Prostate gland (tissue), 2 donors: ENCODE measurements around the gene CAMTA2. TPM values are rescaled to one million over a fixed set of nuclear protein-coding genes. Genes with fewer than 3 reads are reported as not detected.
"Not testable (repeated sequence)": the region's sequence is repeated elsewhere in the genome, so short reads cannot be mapped to it uniquely, and the experiment has no call there.

Experiments used
- DNase-seq: peaks from one replicate; pipeline ENCODE4 v3.0.0-alpha.2; 2019; ENCODE audit warnings: low spot score
- H3K27ac ChIP-seq, 2 donors: fragments of 200-600 bp; sonication (generic); 2 replicates each; pipeline ENCODE4 v1.5.1; 2017 to 2019
- H3K27me3 ChIP-seq: fragments of 200-600 bp; sonication (generic); replicated peaks from 2 replicates; pipeline ENCODE4 v1.5.1; 2019; ENCODE audit not compliant: insufficient read depth
- H3K36me3 ChIP-seq, 2 donors: fragments of 200-600 bp; sonication (generic); 1 replicate in 1 of 2; 2 replicates in 1 of 2; pipeline versions ENCODE4 v1.5.1 to v1.8.1; 2017 to 2019
- H3K4me1 ChIP-seq: fragments of 200-600 bp; sonication (generic); replicated peaks from 2 replicates; pipeline ENCODE4 v1.5.1; 2019
- H3K4me3 ChIP-seq, 2 donors: fragments of 200-600 bp; sonication (generic); 2 replicates each; pipeline ENCODE4 v1.5.1; 2017 to 2019
- H3K9me3 ChIP-seq: fragments of 200-600 bp; sonication (generic); 2 replicates; pipeline ENCODE4 v1.5.1; 2017
- CTCF ChIP-seq, 4 experiments: fragments of 200-600 bp in 2 of 4; fragments of 450-650 bp in 2 of 4; sonication (generic) in 2 of 4; IDR thresholded peaks; 1 replicate in 3 of 4; 2 replicates in 1 of 4; pipeline ENCODE4 v1.5.1; 2016 to 2019; ENCODE audit warnings: antibody characterized with exemption in 4 of 4, mild to moderate bottlenecking in 2 of 4, moderate library complexity in 2 of 4
- POLR2A ChIP-seq: fragments of 450-650 bp; IDR thresholded peaks from one replicate; pipeline ENCODE4 v1.6.1; 2016; ENCODE audit warnings: antibody characterized with exemption, mild to moderate bottlenecking
- POLR2AphosphoS5 ChIP-seq: sonication (generic); formaldehyde crosslinking; IDR thresholded peaks from one replicate; pipeline ENCODE4 v1.6.1; 2017; ENCODE audit warnings: antibody characterized with exemption
- WGBS: methylation state at CpG from one replicate; pipeline ENCODE4 v1.1.5; 2018; 5-methylcytosine and 5-hydroxymethylcytosine counted together
- intact Hi-C: fragments of 100-400 bp; cut with DNase I; formaldehyde crosslinking; loops from one replicate; pipeline ENCODE4 v1.14.2; 2022
- total RNA-seq, 2 donors: library from RNA; depleted of rRNA; stranded (reverse); fragments of >200 nt; gene quantifications; one replicate each; pipeline ENCODE4 v1.1.0, GENCODE V29; 2016

The CAMTA2 gene
- total RNA-seq, 2 donors from 2014 or later: 13.6 to 40.2 TPM

- Histone ChIP-seq H3K27ac (no peak overlapping the region), H3K4me3 (no peak overlapping the region), H3K9me3 (no peaks in the 10 kb centered on the region), H3K36me3 (peaks cover 0 to 5% of the 10 kb centered on the region in 2 donors), H3K4me1 (peaks cover 11% of the 10 kb centered on the region), H3K27me3 (no peaks in the 10 kb centered on the region)
- DNase-seq: no peak
- WGBS: 23% methylated on average over 14 of the region's 14 CpGs
- TF ChIP-seq CTCF (IDR thresholded peaks at IDR 0.05) (peak in 1 of 4 experiments; percentile 34), POLR2A (no peak), POLR2AphosphoS5 (no peak)
- intact Hi-C loops: no loop called here
These were observed 53.1 kb downstream of the CAMTA2 start for GRCh38 chr17:4934173-4934979.

GRCh38 chr17:4933646-4934045 lies 53.8 kb downstream of the CAMTA2 start:
- TF ChIP-seq POLR2AphosphoS5: no peak
- no peak for TF ChIP-seq CTCF (IDR thresholded peaks at IDR 0.05)
- TF ChIP-seq POLR2A: no peak
- H3K27ac ChIP-seq: no peak overlapping the region
- no peaks in the 10 kb centered on the region for H3K27me3 ChIP-seq
- WGBS: 79% methylated on average over 14 of the region's 16 CpGs
- peaks cover 0 to 5% of the 10 kb centered on the region in 2 donors for H3K36me3 ChIP-seq
- H3K9me3 ChIP-seq: no peaks in the 10 kb centered on the region
- intact Hi-C loops: no loop called here
- H3K4me3 ChIP-seq: no peak overlapping the region
- H3K4me1 ChIP-seq: peaks cover 6% of the 10 kb centered on the region
- DNase-seq: no peak

GRCh38 chr17:4932756-4933155 lies 54.7 kb downstream of the CAMTA2 start:
- intact Hi-C loops: no loop called here
- Histone ChIP-seq H3K4me1 (peaks cover 5% of the 10 kb centered on the region), H3K9me3 (no peaks in the 10 kb centered on the region), H3K27me3 (no peaks in the 10 kb centered on the region), H3K36me3 (peaks cover 0 to 5% of the 10 kb centered on the region in 2 donors), H3K27ac (no peak overlapping the region), H3K4me3 (no peak overlapping the region)
- 91% methylated on average over 12 of the region's 12 CpGs for WGBS
- TF ChIP-seq POLR2AphosphoS5 (no peak), CTCF (IDR thresholded peaks at IDR 0.05) (no peak), POLR2A (no peak)
- DNase-seq: no peak

- Histone ChIP-seq H3K36me3 (no peaks in the 10 kb centered on the region), H3K4me3 (no peak within 1 kb of the TSS), H3K4me1 (peaks cover 5% of the 10 kb centered on the region), H3K27me3 (no peaks in the 10 kb centered on the region), H3K27ac (no peak within 1 kb of the TSS), H3K9me3 (no peaks in the 10 kb centered on the region)
- no peak for TF ChIP-seq CTCF (IDR thresholded peaks at IDR 0.05)
- TF ChIP-seq POLR2A: no peak
- TF ChIP-seq POLR2AphosphoS5: no peak
- intact Hi-C loops: no loop called here
- no peak for DNase-seq
- 85% methylated on average over 14 of the region's 14 CpGs for WGBS
These were observed 55.5 kb downstream of the CAMTA2 start, which contains the start of gene GP1BA for GRCh38 chr17:4931963-4932362. Gene GP1BA, plus strand, starts transcription at chr17:4932277. Its CDS starts 328 bp downstream, at chr17:4932605.

- TF ChIP-seq POLR2A (no peak), POLR2AphosphoS5 (no peak), CTCF (IDR thresholded peaks at IDR 0.05) (no peak)
- 94% methylated on average over 18 of the region's 18 CpGs for WGBS
- no peak for DNase-seq
These were observed 58.6 kb downstream of the CAMTA2 start for GRCh38 chr17:4928881-4929280.

GRCh38 chr17:4926577-4927335 lies 60.7 kb downstream of the CAMTA2 start:
- H3K27ac ChIP-seq, H3K4me3 ChIP-seq, DNase-seq, H3K9me3 ChIP-seq, H3K36me3 ChIP-seq, intact Hi-C loops, H3K4me1 ChIP-seq, H3K27me3 ChIP-seq: not testable (repeated sequence)
- WGBS: 84% methylated on average over 24 of the region's 24 CpGs

More at GRCh38 chr17:4928881-4929280, 58.6 kb downstream of the CAMTA2 start:
- H3K36me3 ChIP-seq: no peaks in the 10 kb centered on the region
- H3K27me3 ChIP-seq: no peaks in the 10 kb centered on the region
- H3K4me1 ChIP-seq: no peaks in the 10 kb centered on the region
- H3K27ac ChIP-seq: no peak overlapping the region
- H3K9me3 ChIP-seq: no peaks in the 10 kb centered on the region
- intact Hi-C loops: no loop called here
- H3K4me3 ChIP-seq: no peak overlapping the region
